Measurements from ENCODE around the gene TDRD10.

DNA sequence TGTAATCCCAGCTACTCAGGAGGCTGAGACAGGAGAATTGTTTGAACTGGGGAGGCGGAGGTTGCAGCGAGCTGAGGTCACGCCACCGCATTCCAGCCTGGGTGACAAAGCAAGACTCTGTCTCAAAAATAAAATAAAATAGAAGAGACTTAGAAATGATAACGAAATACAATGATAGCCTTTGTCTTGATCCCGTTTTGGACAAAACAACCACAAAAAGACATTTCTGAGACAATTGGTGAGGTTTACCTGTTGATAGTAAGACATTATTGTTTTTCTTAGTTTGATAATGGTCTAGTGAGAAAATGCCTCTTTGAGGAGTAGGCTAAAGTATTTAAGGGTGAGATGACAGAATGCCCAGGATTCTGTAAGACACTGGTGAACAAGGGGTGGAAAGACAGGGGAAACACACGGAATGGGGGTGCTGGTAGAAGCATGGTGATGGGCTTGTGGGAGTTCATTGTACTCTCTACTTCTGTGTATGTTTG lies 12.1 kb downstream of the TDRD10 start:
- TF ChIP-seq POLR2A (IDR thresholded peaks at IDR 0.05; ENCODE audit: control extremely low read depth in 1 of 2, low read depth in 2 of 2, low read length in 2 of 2) (no peak), FOSL1 (IDR thresholded peaks at IDR 0.05; ENCODE audit: insufficient read depth, low read depth, low read length) (no peak), CBX5 (IDR thresholded peaks at IDR 0.05; ENCODE audit: low read depth, low read length) (no peak), CEBPB (IDR thresholded peaks at IDR 0.05; ENCODE audit: low read depth, low read length) (no peak), EZH2 (IDR thresholded peaks at IDR 0.05; ENCODE audit: low read depth, low read length, severe bottlenecking) (no peak), MAFK (IDR thresholded peaks at IDR 0.05; ENCODE audit: low read depth, low read length) (no peak), SIX5 (IDR thresholded peaks at IDR 0.05; ENCODE audit: low read depth, low read length) (no peak), ZNF274 (IDR thresholded peaks at IDR 0.05; ENCODE audit: borderline replicate concordance, extremely low read depth, low read length) (no peak), TEAD4 (IDR thresholded peaks at IDR 0.05; ENCODE audit: low read depth, low read length) (no peak), BRCA1 (IDR thresholded peaks at IDR 0.05; ENCODE audit: low read depth, low read length) (no peak)
- TF ChIP-seq, protein P1, sequence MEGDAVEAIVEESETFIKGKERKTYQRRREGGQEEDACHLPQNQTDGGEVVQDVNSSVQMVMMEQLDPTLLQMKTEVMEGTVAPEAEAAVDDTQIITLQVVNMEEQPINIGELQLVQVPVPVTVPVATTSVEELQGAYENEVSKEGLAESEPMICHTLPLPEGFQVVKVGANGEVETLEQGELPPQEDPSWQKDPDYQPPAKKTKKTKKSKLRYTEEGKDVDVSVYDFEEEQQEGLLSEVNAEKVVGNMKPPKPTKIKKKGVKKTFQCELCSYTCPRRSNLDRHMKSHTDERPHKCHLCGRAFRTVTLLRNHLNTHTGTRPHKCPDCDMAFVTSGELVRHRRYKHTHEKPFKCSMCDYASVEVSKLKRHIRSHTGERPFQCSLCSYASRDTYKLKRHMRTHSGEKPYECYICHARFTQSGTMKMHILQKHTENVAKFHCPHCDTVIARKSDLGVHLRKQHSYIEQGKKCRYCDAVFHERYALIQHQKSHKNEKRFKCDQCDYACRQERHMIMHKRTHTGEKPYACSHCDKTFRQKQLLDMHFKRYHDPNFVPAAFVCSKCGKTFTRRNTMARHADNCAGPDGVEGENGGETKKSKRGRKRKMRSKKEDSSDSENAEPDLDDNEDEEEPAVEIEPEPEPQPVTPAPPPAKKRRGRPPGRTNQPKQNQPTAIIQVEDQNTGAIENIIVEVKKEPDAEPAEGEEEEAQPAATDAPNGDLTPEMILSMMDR (IDR thresholded peaks at IDR 0.05; ENCODE audit: control extremely low read depth in 1 of 3, insufficient read depth in 1 of 3, low read depth in 1 of 3, low read length in 3 of 3) = no peak
- TF ChIP-seq, protein P2, sequence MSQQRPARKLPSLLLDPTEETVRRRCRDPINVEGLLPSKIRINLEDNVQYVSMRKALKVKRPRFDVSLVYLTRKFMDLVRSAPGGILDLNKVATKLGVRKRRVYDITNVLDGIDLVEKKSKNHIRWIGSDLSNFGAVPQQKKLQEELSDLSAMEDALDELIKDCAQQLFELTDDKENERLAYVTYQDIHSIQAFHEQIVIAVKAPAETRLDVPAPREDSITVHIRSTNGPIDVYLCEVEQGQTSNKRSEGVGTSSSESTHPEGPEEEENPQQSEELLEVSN (IDR thresholded peaks at IDR 0.05) = no peak
- TF ChIP-seq, protein P3, sequence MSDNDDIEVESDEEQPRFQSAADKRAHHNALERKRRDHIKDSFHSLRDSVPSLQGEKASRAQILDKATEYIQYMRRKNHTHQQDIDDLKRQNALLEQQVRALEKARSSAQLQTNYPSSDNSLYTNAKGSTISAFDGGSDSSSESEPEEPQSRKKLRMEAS (IDR thresholded peaks at IDR 0.05) = no peak
- TF ChIP-seq, protein P4, sequence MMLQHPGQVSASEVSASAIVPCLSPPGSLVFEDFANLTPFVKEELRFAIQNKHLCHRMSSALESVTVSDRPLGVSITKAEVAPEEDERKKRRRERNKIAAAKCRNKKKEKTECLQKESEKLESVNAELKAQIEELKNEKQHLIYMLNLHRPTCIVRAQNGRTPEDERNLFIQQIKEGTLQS (IDR thresholded peaks at IDR 0.05; ENCODE audit: insufficient read depth, low read depth, low read length) = no peak

All from H1 (cell line).